Ishikawa (cell line): ENCODE measurements around the gene CNPY3.

ENCODE experiments used
- CEBPB ChIP-seq: IDR thresholded peaks from 2 replicates; pipeline ENCODE4 v1.6.1; 2012
- CREB1 ChIP-seq: IDR thresholded peaks from 2 replicates; pipeline ENCODE4 v1.6.1; 2012; ENCODE audit warnings: low read depth
- EP300 ChIP-seq: IDR thresholded peaks from 2 replicates; pipeline ENCODE4 v1.6.1; 2012; ENCODE audit warnings: borderline replicate concordance
- RAD21 ChIP-seq: IDR thresholded peaks from 2 replicates; pipeline ENCODE4 v1.6.1; 2012; ENCODE audit warnings: low read depth
- REST ChIP-seq: IDR thresholded peaks from 2 replicates; pipeline ENCODE4 v1.6.1; 2012; ENCODE audit warnings: low read depth, mild to moderate bottlenecking
- TAF1 ChIP-seq: IDR thresholded peaks from 2 replicates; pipeline ENCODE4 v1.6.1; 2012; ENCODE audit warnings: low read depth, mild to moderate bottlenecking
- ZBTB7A ChIP-seq: IDR thresholded peaks from 2 replicates; pipeline ENCODE4 v1.6.1; 2012; ENCODE audit warnings: low read depth

- TF ChIP-seq EP300 = no peak
- TF ChIP-seq ZBTB7A = no peak
- TF ChIP-seq RAD21 = peak; percentile 62
- no peak for TF ChIP-seq CEBPB
- no peak for TF ChIP-seq REST
- no peak for TF ChIP-seq CREB1
- TF ChIP-seq TAF1 = no peak
These were observed 34.8 kb downstream of the CNPY3 start for GRCh38 chr6:42963855-42964605.
